Muscle layer of colon (tissue), 2 donors: ENCODE measurements around the gene AGTR2.
"Not testable (repeated sequence)": the region's sequence is repeated elsewhere in the genome, so short reads cannot be mapped to it uniquely, and the experiment has no call there.

Experiments
- H3K27ac ChIP-seq: one replicate; pipeline ENCODE4 v1.7.0; 2013; ENCODE audit warnings: low read depth, mild to moderate bottlenecking, low read length, moderate library complexity
- H3K27me3 ChIP-seq, 2 donors: one replicate each; pipeline ENCODE4 v1.7.0; 2013; ENCODE audit warnings: low read length in 2 of 2, mild to moderate bottlenecking in 2 of 2; ENCODE audit not compliant: insufficient read depth in 2 of 2, control insufficient read depth in 1 of 2
- H3K36me3 ChIP-seq: one replicate; pipeline ENCODE4 v1.7.0; 2013; ENCODE audit warnings: mild to moderate bottlenecking, low read length; ENCODE audit not compliant: insufficient read depth
- H3K4me1 ChIP-seq: one replicate; pipeline ENCODE4 v1.7.0; 2013; ENCODE audit warnings: mild to moderate bottlenecking, low read length; ENCODE audit not compliant: insufficient read depth
- H3K4me3 ChIP-seq, 2 donors: one replicate each; pipeline ENCODE4 v1.7.0; 2013; ENCODE audit warnings: low read length in 2 of 2, low read depth in 1 of 2, mild to moderate bottlenecking in 1 of 2, moderate library complexity in 1 of 2
- H3K9ac ChIP-seq: one replicate; pipeline ENCODE4 v1.7.0; 2013; ENCODE audit warnings: low read length
- H3K9me3 ChIP-seq: one replicate; pipeline ENCODE4 v1.7.0; 2013; ENCODE audit warnings: mild to moderate bottlenecking, low read length
- donor health status: abdominal sarcoma.
- donor health status: Adenocarcinoma of cecum.

Gene AGTR2

GRCh38 chrX:116170511-116170910 is at the start of gene AGTR2:
TSS of gene AGTR2 (plus strand) at chrX:116170744. CDS start at chrX:116172281, 1,537 bp downstream.
- H3K36me3 ChIP-seq, result no peaks in the 10 kb centered on the region
- no peaks in the 10 kb centered on the region for H3K4me1 ChIP-seq
- no peak within 1 kb of the TSS for H3K27ac ChIP-seq
- H3K9me3 ChIP-seq, result no peaks in the 10 kb centered on the region
- H3K9ac ChIP-seq, result no peak within 1 kb of the TSS
- no peak within 1 kb of the TSS for H3K4me3 ChIP-seq
- H3K27me3 ChIP-seq, result no peaks in the 10 kb centered on the region

- Histone ChIP-seq H3K27me3 (no peaks in the 10 kb centered on the region), H3K9me3 (no peaks in the 10 kb centered on the region), H3K4me3 (no peak overlapping the region), H3K27ac (no peak overlapping the region), H3K4me1 (no peaks in the 10 kb centered on the region), H3K9ac (no peak overlapping the region), H3K36me3 (no peaks in the 10 kb centered on the region)
Observed at GRCh38 chrX:116135277-116135676, 35.3 kb upstream of the AGTR2 start.

GRCh38 chrX:116141270-116141669 is 29.3 kb upstream of the AGTR2 start:
- not testable (repeated sequence) for H3K9me3 ChIP-seq, H3K9ac ChIP-seq, H3K4me3 ChIP-seq, H3K27me3 ChIP-seq, H3K36me3 ChIP-seq, H3K4me1 ChIP-seq, H3K27ac ChIP-seq

GRCh38 chrX:116142976-116143375 is 27.6 kb upstream of the AGTR2 start:
- Histone ChIP-seq H3K9me3 (no peaks in the 10 kb centered on the region), H3K9ac (no peak overlapping the region), H3K27me3 (no peaks in the 10 kb centered on the region), H3K4me3 (no peak overlapping the region), H3K4me1 (no peaks in the 10 kb centered on the region), H3K36me3 (no peaks in the 10 kb centered on the region), H3K27ac (no peak overlapping the region)

GRCh38 chrX:116172976-116173375 is 2.4 kb downstream of the AGTR2 start:
- no peaks in the 10 kb centered on the region for H3K9me3 ChIP-seq
- H3K27ac ChIP-seq, result no peak overlapping the region
- H3K4me1 ChIP-seq, result no peaks in the 10 kb centered on the region
- H3K27me3 ChIP-seq, result no peaks in the 10 kb centered on the region
- no peak overlapping the region for H3K9ac ChIP-seq
- no peak overlapping the region for H3K4me3 ChIP-seq
- H3K36me3 ChIP-seq, result no peaks in the 10 kb centered on the region

- Histone ChIP-seq H3K27ac (no peak overlapping the region), H3K4me1 (no peaks in the 10 kb centered on the region)
Observed at GRCh38 chrX:116181300-116181699, 10.8 kb downstream of the AGTR2 start.

GRCh38 chrX:116185163-116185562 is 14.6 kb downstream of the AGTR2 start:
- no peak overlapping the region for H3K27ac ChIP-seq
- no peak overlapping the region for H3K9ac ChIP-seq
- H3K27me3 ChIP-seq, result no peaks in the 10 kb centered on the region
- no peak overlapping the region for H3K4me3 ChIP-seq
- H3K9me3 ChIP-seq, result no peaks in the 10 kb centered on the region
- no peaks in the 10 kb centered on the region for H3K4me1 ChIP-seq
- no peaks in the 10 kb centered on the region for H3K36me3 ChIP-seq

More at GRCh38 chrX:116181300-116181699, 10.8 kb downstream of the AGTR2 start:
- Histone ChIP-seq H3K36me3 (no peaks in the 10 kb centered on the region), H3K27me3 (no peaks in the 10 kb centered on the region), H3K9ac (no peak overlapping the region), H3K9me3 (no peaks in the 10 kb centered on the region), H3K4me3 (no peak overlapping the region)

GRCh38 chrX:116194649-116195048 is 24.1 kb downstream of the AGTR2 start:
- Histone ChIP-seq H3K27me3 (no peaks in the 10 kb centered on the region), H3K4me1 (no peaks in the 10 kb centered on the region), H3K36me3 (no peaks in the 10 kb centered on the region), H3K4me3 (no peak overlapping the region), H3K27ac (no peak overlapping the region), H3K9ac (no peak overlapping the region), H3K9me3 (no peaks in the 10 kb centered on the region)

- H3K27me3 ChIP-seq, result no peaks in the 10 kb centered on the region
- H3K9ac ChIP-seq, result no peak overlapping the region
- no peak overlapping the region for H3K27ac ChIP-seq
- H3K4me1 ChIP-seq, result no peaks in the 10 kb centered on the region
- H3K4me3 ChIP-seq, result no peak overlapping the region
- no peaks in the 10 kb centered on the region for H3K36me3 ChIP-seq
- H3K9me3 ChIP-seq, result no peaks in the 10 kb centered on the region
Observed at GRCh38 chrX:116198235-116198634, 27.7 kb downstream of the AGTR2 start.

GRCh38 chrX:116198810-116199209 is 28.3 kb downstream of the AGTR2 start:
- H3K36me3 ChIP-seq, result no peaks in the 10 kb centered on the region
- H3K27me3 ChIP-seq, result no peaks in the 10 kb centered on the region
- H3K9ac ChIP-seq, result no peak overlapping the region
- no peaks in the 10 kb centered on the region for H3K4me1 ChIP-seq
- no peaks in the 10 kb centered on the region for H3K9me3 ChIP-seq
- H3K27ac ChIP-seq, result no peak overlapping the region
- H3K4me3 ChIP-seq, result no peak overlapping the region

GRCh38 chrX:116204932-116205331 is 34.4 kb downstream of the AGTR2 start:
- no peaks in the 10 kb centered on the region for H3K9me3 ChIP-seq
- no peak overlapping the region for H3K4me3 ChIP-seq
- H3K9ac ChIP-seq, result no peak overlapping the region

GRCh38 chrX:116213262-116213661 is 42.7 kb downstream of the AGTR2 start:
- Histone ChIP-seq H3K27ac (no peak overlapping the region), H3K4me3 (no peak overlapping the region), H3K27me3 (no peaks in the 10 kb centered on the region), H3K36me3 (no peaks in the 10 kb centered on the region), H3K9me3 (no peaks in the 10 kb centered on the region), H3K9ac (no peak overlapping the region), H3K4me1 (no peaks in the 10 kb centered on the region)

More at GRCh38 chrX:116204932-116205331, 34.4 kb downstream of the AGTR2 start:
- Histone ChIP-seq H3K4me1 (no peaks in the 10 kb centered on the region), H3K36me3 (no peaks in the 10 kb centered on the region), H3K27ac (no peak overlapping the region), H3K27me3 (peaks cover 0 to 6% of the 10 kb centered on the region in 2 donors)
